Measurements from ENCODE around the gene MYOC.
"Not testable (repeated sequence)": the region's sequence is repeated elsewhere in the genome, so short reads cannot be mapped to it uniquely, and the experiment has no call there.

The MYOC gene

GRCh38 chr1:171622152-171622462 lies 30.4 kb downstream of the MYOC start, which contains the start of gene MYOCOS:
Gene MYOCOS, plus strand, starts transcription at chr1:171622243. Its CDS starts 1,641 bp downstream, at chr1:171623884.
- H3K4me3 ChIP-seq (ENCODE audit: low read length), result no peak within 1 kb of the TSS
- TF ChIP-seq CTCF (conservative IDR thresholded peaks at IDR 0.05; ENCODE audit: low read depth, low read length), result no peak
- no peak for DNase-seq (ENCODE audit: low read depth)

- no peak for DNase-seq (ENCODE audit: low read depth)
Observed at GRCh38 chr1:171616586-171616985, 35.9 kb downstream of the MYOC start.

GRCh38 chr1:171615122-171615906 lies 37.2 kb downstream of the MYOC start:
- not testable (repeated sequence) for DNase-seq (ENCODE audit: low read depth); H3K4me3 ChIP-seq (ENCODE audit: low read length)

More at GRCh38 chr1:171616586-171616985, 35.9 kb downstream of the MYOC start:
- H3K4me3 ChIP-seq (ENCODE audit: low read length), result no peak overlapping the region
- no peak for TF ChIP-seq CTCF (conservative IDR thresholded peaks at IDR 0.05; ENCODE audit: low read depth, low read length)

- DNase-seq (ENCODE audit: low read depth), result no peak
- no peak for TF ChIP-seq CTCF (conservative IDR thresholded peaks at IDR 0.05; ENCODE audit: low read depth, low read length)
- no peak overlapping the region for H3K4me3 ChIP-seq (ENCODE audit: low read length)
Observed at GRCh38 chr1:171613282-171613681, 39.2 kb downstream of the MYOC start.

GRCh38 chr1:171611306-171611705 lies 41.2 kb downstream of the MYOC start:
- DNase-seq (ENCODE audit: low read depth), result no peak
- no peak for TF ChIP-seq CTCF (conservative IDR thresholded peaks at IDR 0.05; ENCODE audit: low read depth, low read length)
- no peak overlapping the region for H3K4me3 ChIP-seq (ENCODE audit: low read length)

- no peak for DNase-seq (ENCODE audit: low read depth)
- no peak for TF ChIP-seq CTCF (conservative IDR thresholded peaks at IDR 0.05; ENCODE audit: low read depth, low read length)
- H3K4me3 ChIP-seq (ENCODE audit: low read length), result no peak overlapping the region
Observed at GRCh38 chr1:171610385-171610784, 42.1 kb downstream of the MYOC start.

- H3K4me3 ChIP-seq (ENCODE audit: low read length), result no peak overlapping the region
- TF ChIP-seq CTCF (conservative IDR thresholded peaks at IDR 0.05; ENCODE audit: low read depth, low read length), result no peak
- DNase-seq (ENCODE audit: low read depth), result no peak
Observed at GRCh38 chr1:171606402-171606941, 46.0 kb downstream of the MYOC start.

- DNase-seq (ENCODE audit: low read depth); H3K4me3 ChIP-seq (ENCODE audit: low read length): not testable (repeated sequence)
Observed at GRCh38 chr1:171603042-171603441, 49.4 kb downstream of the MYOC start.

Data from retinal pigment epithelial cell (primary cell).